Calu3 (cell line): ENCODE measurements around the gene MOSPD3. TPM values are rescaled to one million over a fixed set of nuclear protein-coding genes. Genes with fewer than 3 reads are reported as not detected.

ENCODE experiments used
- BruUV-seq: library from RNA; stranded (reverse); fragments of 400-500 nt; replicated peaks from 2 replicates; lab custom pipeline; 2021; lab: Mats Ljungman, UMichigan
- CTCF ChIA-PET: fragments of 300-600 bp; sonication (Branson Sonifier 250); formaldehyde crosslinking; loops from one replicate; lab custom pipeline; 2022; ENCODE audit warnings: antibody characterized with exemption; lab: Charles Lee
- DNase-seq: peaks from one replicate; pipeline ENCODE4 v3.0.0; 2022
- H3K27ac Mint-ChIP-seq: one replicate; pipeline ENCODE4 v1.8.0; 2022; ENCODE audit warnings: mixed read lengths; ENCODE audit not compliant: unreplicated experiment
- H3K27me3 Mint-ChIP-seq: one replicate; pipeline ENCODE4 v1.8.0; 2022; ENCODE audit warnings: mixed read lengths; ENCODE audit not compliant: unreplicated experiment
- H3K36me3 Mint-ChIP-seq: one replicate; pipeline ENCODE4 v1.8.0; 2022; ENCODE audit warnings: mild to moderate bottlenecking, moderate library complexity, mixed read lengths; ENCODE audit not compliant: insufficient read depth, unreplicated experiment
- H3K4me1 Mint-ChIP-seq: one replicate; pipeline ENCODE4 v1.8.0; 2022; ENCODE audit warnings: mild to moderate bottlenecking, low read depth, mixed read lengths; ENCODE audit not compliant: unreplicated experiment
- H3K4me3 Mint-ChIP-seq: one replicate; pipeline ENCODE4 v1.8.0; 2022; ENCODE audit warnings: mild to moderate bottlenecking, low read depth, moderate library complexity, mixed read lengths; ENCODE audit not compliant: unreplicated experiment
- H3K9me3 Mint-ChIP-seq: one replicate; pipeline ENCODE4 v1.8.0; 2022; ENCODE audit warnings: low read depth, mixed read lengths; ENCODE audit not compliant: unreplicated experiment
- CTCF ChIP-seq: fragments of 200-600 bp; IDR thresholded peaks from one replicate; pipeline ENCODE4 v1.8.0; 2022; ENCODE audit warnings: antibody characterized with exemption; ENCODE audit not compliant: unreplicated experiment
- intact Hi-C: fragments of 100-400 bp; cut with micrococcal nuclease; formaldehyde crosslinking; loops from one replicate; pipeline ENCODE4 v1.10.0; 2022; ENCODE audit not compliant: unreplicated experiment
- total RNA-seq: library from RNA; stranded (reverse); gene quantifications from 2 replicates; pipeline ENCODE4 v1.2.3, GENCODE V29; 2022

Gene MOSPD3
- total RNA-seq, 1 experiment from 2014 or later, result 11.7 TPM

- CTCF ChIA-PET, result interaction anchor here (0.6 kb wide), 1 partner anchor 556 kb away, joined by 4 read pairs; no protein-coding TSS in a partner anchor
- H3K4me3 Mint-ChIP-seq, result no peak overlapping the region
- BruUV-seq, result no TSS peak
- intact Hi-C loops, result no loop called here
- peaks cover 11% of the 10 kb centered on the region for H3K4me1 Mint-ChIP-seq
- DNase-seq, result no peak
- H3K9me3 Mint-ChIP-seq, result no peaks in the 10 kb centered on the region
- peaks cover 45% of the 10 kb centered on the region for H3K36me3 Mint-ChIP-seq
- TF ChIP-seq CTCF, result no peak
- H3K27me3 Mint-ChIP-seq, result no peaks in the 10 kb centered on the region
- H3K27ac Mint-ChIP-seq, result peak overlapping the region; percentile 42
Measured at GRCh38 chr7:100572281-100572948, 39.9 kb upstream of the MOSPD3 start.

GRCh38 chr7:100572949-100573675, 39.2 kb upstream of the MOSPD3 start:
- intact Hi-C loops, result no loop called here
- no peak for DNase-seq
- Mint-ChIP-seq H3K27ac (no peak overlapping the region), H3K4me1 (peaks cover 11% of the 10 kb centered on the region), H3K36me3 (peaks cover 40% of the 10 kb centered on the region), H3K4me3 (no peak overlapping the region), H3K27me3 (no peaks in the 10 kb centered on the region), H3K9me3 (no peaks in the 10 kb centered on the region)
- no TSS peak for BruUV-seq
- TF ChIP-seq CTCF, result no peak
- CTCF ChIA-PET, result interaction anchor here (0.6 kb wide), 1 partner anchor 556 kb away, joined by 4 read pairs; no protein-coding TSS in a partner anchor

GRCh38 chr7:100573691-100574361, 38.5 kb upstream of the MOSPD3 start, which contains the start of gene SAP25:
TSS of gene SAP25 (minus strand) at chr7:100573900. CDS start at chr7:100573742, 158 bp downstream.
- DNase-seq, result no peak
- H3K36me3 Mint-ChIP-seq, result peaks cover 35% of the 10 kb centered on the region
- CTCF ChIA-PET, result no interaction called here
- no peaks in the 10 kb centered on the region for H3K9me3 Mint-ChIP-seq
- TF ChIP-seq CTCF, result no peak
- peaks cover 5% of the 10 kb centered on the region for H3K4me1 Mint-ChIP-seq
- H3K27ac Mint-ChIP-seq, result no peak within 1 kb of the TSS
- no peak within 1 kb of the TSS for H3K4me3 Mint-ChIP-seq
- H3K27me3 Mint-ChIP-seq, result no peaks in the 10 kb centered on the region
- no TSS peak for BruUV-seq
- intact Hi-C loops, result no loop called here

GRCh38 chr7:100574362-100575205, 37.8 kb upstream of the MOSPD3 start:
- DNase-seq, result no peak
- Mint-ChIP-seq H3K4me3 (no peak overlapping the region), H3K4me1 (no peaks in the 10 kb centered on the region), H3K9me3 (no peaks in the 10 kb centered on the region), H3K27ac (no peak overlapping the region), H3K27me3 (no peaks in the 10 kb centered on the region), H3K36me3 (peaks cover 27% of the 10 kb centered on the region)
- no TSS peak for BruUV-seq
- no peak for TF ChIP-seq CTCF
- CTCF ChIA-PET, result no interaction called here
- intact Hi-C loops, result no loop called here
